ENCODE results near the gene DXO.

DXO gene

GRCh38 chr6:31969712-31970603 lies 2.0 kb downstream of the DXO start:
- Histone ChIP-seq H3K4me3 (replicated peaks; ENCODE audit: low read depth, low read length) (peak overlapping the region; percentile 77), H3K27me3 (replicated peaks; ENCODE audit: control insufficient read depth, insufficient read depth, low read length) (no peaks in the 10 kb centered on the region), H3K36me3 (ENCODE audit: control insufficient read depth, insufficient read depth, low read length) (peaks cover 30% of the 10 kb centered on the region)
- DNase-seq (ENCODE audit: extremely low read depth, insufficient read length): no peak
- no peak for TF ChIP-seq CTCF (IDR thresholded peaks at IDR 0.05; ENCODE audit: insufficient read depth, low read length, poor library complexity, severe bottlenecking)

GRCh38 chr6:31968791-31969711 lies 2.9 kb downstream of the DXO start:
- H3K36me3 ChIP-seq (ENCODE audit: control insufficient read depth, insufficient read depth, low read length): peaks cover 33% of the 10 kb centered on the region
- no peak overlapping the region for H3K4me3 ChIP-seq (replicated peaks; ENCODE audit: low read depth, low read length)
- TF ChIP-seq CTCF (IDR thresholded peaks at IDR 0.05; ENCODE audit: insufficient read depth, low read length, poor library complexity, severe bottlenecking): no peak
- no peaks in the 10 kb centered on the region for H3K27me3 ChIP-seq (replicated peaks; ENCODE audit: control insufficient read depth, insufficient read depth, low read length)
- DNase-seq (ENCODE audit: extremely low read depth, insufficient read length): no peak

GRCh38 chr6:31968326-31968725 lies 3.6 kb downstream of the DXO start:
- DNase-seq (ENCODE audit: extremely low read depth, insufficient read length): no peak
- H3K27me3 ChIP-seq (replicated peaks; ENCODE audit: control insufficient read depth, insufficient read depth, low read length): no peaks in the 10 kb centered on the region
- H3K4me3 ChIP-seq (replicated peaks; ENCODE audit: low read depth, low read length): no peak overlapping the region
- no peak for TF ChIP-seq CTCF (IDR thresholded peaks at IDR 0.05; ENCODE audit: insufficient read depth, low read length, poor library complexity, severe bottlenecking)
- peaks cover 40% of the 10 kb centered on the region for H3K36me3 ChIP-seq (ENCODE audit: control insufficient read depth, insufficient read depth, low read length)

GRCh38 chr6:31967926-31968320 lies 4.0 kb downstream of the DXO start:
- Histone ChIP-seq H3K4me3 (replicated peaks; ENCODE audit: low read depth, low read length) (no peak overlapping the region), H3K36me3 (ENCODE audit: control insufficient read depth, insufficient read depth, low read length) (peaks cover 42% of the 10 kb centered on the region), H3K27me3 (replicated peaks; ENCODE audit: control insufficient read depth, insufficient read depth, low read length) (no peaks in the 10 kb centered on the region)
- no peak for DNase-seq (ENCODE audit: extremely low read depth, insufficient read length)
- no peak for TF ChIP-seq CTCF (IDR thresholded peaks at IDR 0.05; ENCODE audit: insufficient read depth, low read length, poor library complexity, severe bottlenecking)

GRCh38 chr6:31966997-31967925 lies 4.7 kb downstream of the DXO start:
- no peak for DNase-seq (ENCODE audit: extremely low read depth, insufficient read length)
- Histone ChIP-seq H3K4me3 (replicated peaks; ENCODE audit: low read depth, low read length) (no peak overlapping the region), H3K27me3 (replicated peaks; ENCODE audit: control insufficient read depth, insufficient read depth, low read length) (no peaks in the 10 kb centered on the region), H3K36me3 (ENCODE audit: control insufficient read depth, insufficient read depth, low read length) (peaks cover 48% of the 10 kb centered on the region)
- TF ChIP-seq CTCF (IDR thresholded peaks at IDR 0.05; ENCODE audit: insufficient read depth, low read length, poor library complexity, severe bottlenecking): no peak

Measured in GM06990 (cell line).